ENCODE results near the gene KRTAP12-3. TPM values are rescaled to one million over a fixed set of nuclear protein-coding genes. Genes with fewer than 3 reads are reported as not detected.
A peak's percentile ranks its signal among the peaks of the same experiment; 100 is the strongest.
"Not testable (repeated sequence)": the region's sequence is repeated elsewhere in the genome, so short reads cannot be mapped to it uniquely, and the experiment has no call there.

The KRTAP12-3 gene
- total RNA-seq, 6 donors from 2014 or later, result not detected

- ATAC-seq (ENCODE audit: low FRiP score in 2 of 2) (no peak), DNase-seq (no peak)
- Histone ChIP-seq H3K27ac (peak overlapping the region in 1 of 4 donors; percentile 27), H3K9me3 (peaks cover 0 to 6% (median 0%) of the 10 kb centered on the region in 4 donors), H3K27me3 (peaks cover 0 to 5% (median 0%) of the 10 kb centered on the region in 4 donors), H3K4me1 (no peaks in the 10 kb centered on the region), H3K4me3 (no peak overlapping the region), H3K36me3 (no peaks in the 10 kb centered on the region)
- 77 to 82% methylated on average over 5 of the region's 5 CpGs for WGBS, 2 donors
- TF ChIP-seq POLR2AphosphoS5 (IDR thresholded peaks at IDR 0.05) (no peak), EP300 (IDR thresholded peaks at IDR 0.05) (no peak), CTCF (IDR thresholded peaks at IDR 0.05) (no peak), POLR2A (IDR thresholded peaks at IDR 0.05) (no peak)
Measured at GRCh38 chr21:44658541-44658910, 794 bp downstream of the KRTAP12-3 start.

DNA sequence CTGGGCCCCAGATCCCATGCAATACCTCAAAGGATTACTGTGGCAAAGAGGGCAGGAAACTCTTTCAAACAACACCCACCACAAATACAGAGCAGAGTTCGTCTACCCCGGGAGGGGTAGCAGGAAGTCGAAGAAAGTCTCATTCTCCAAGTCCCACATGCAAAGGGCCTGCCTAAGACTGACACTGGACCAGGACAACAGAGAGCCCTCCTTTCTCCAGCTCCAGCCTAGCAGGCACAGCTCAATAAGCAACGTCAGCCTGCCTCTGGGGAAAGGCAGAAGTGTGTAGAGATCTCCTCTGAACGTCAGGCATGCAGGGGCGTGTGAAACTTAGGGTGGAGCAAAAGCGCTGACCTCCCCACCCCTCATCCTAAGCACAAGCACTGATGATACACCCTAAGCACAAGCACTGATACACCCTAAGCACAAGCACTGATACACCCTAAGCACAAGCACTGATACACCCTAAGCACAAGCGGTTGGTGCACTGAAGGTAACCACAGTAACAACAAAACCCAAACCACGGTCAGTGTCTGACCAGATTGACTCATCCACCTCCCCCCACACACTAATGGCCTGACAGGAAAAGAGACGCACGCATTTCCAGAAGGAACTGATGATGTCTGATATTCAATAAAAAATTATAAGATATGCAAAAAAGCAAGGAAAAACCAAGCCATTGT lies 1.3 kb downstream of the KRTAP12-3 start:
- WGBS, 2 donors, result 45 to 59% methylated on average over 10 of the region's 11 CpGs
- DNase-seq, result no peak
- H3K27me3 ChIP-seq, result peaks cover 0 to 5% (median 0%) of the 10 kb centered on the region in 4 donors
- peaks cover 0 to 6% (median 0%) of the 10 kb centered on the region in 4 donors for H3K9me3 ChIP-seq
- peak overlapping the region in 1 of 4 donors; percentile 27 for H3K27ac ChIP-seq
- H3K36me3 ChIP-seq, result no peaks in the 10 kb centered on the region
- ATAC-seq (ENCODE audit: low FRiP score in 2 of 2), result peak in 1 of 2 donors; percentile 21
- no peaks in the 10 kb centered on the region for H3K4me1 ChIP-seq
- H3K4me3 ChIP-seq, result no peak overlapping the region
- TF ChIP-seq EP300 (IDR thresholded peaks at IDR 0.05) (no peak), POLR2A (IDR thresholded peaks at IDR 0.05) (no peak), POLR2AphosphoS5 (IDR thresholded peaks at IDR 0.05) (no peak), CTCF (IDR thresholded peaks at IDR 0.05) (no peak)

DNA sequence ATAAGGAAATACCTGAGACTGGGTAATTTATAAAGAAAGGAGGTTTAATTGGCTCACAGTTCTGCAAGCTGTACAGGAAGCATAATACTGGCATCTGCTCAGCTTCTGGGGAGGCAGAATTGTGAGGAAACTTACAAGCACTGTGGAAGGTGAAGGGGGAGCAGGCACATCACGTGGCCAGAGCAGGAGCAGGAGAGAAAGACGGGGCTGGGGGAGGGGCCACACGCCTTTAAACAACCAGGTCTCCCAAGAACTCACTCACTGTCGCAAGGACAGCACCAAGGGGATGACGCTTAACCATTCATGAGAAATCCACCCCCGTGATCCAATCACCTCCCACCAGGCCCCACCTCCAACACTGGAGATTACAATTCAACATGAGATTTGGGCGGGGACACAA lies 3.8 kb downstream of the KRTAP12-3 start:
- 62 to 64% methylated on average over 7 of the region's 7 CpGs for WGBS, 2 donors
- not testable (repeated sequence) for ATAC-seq (ENCODE audit: low FRiP score in 2 of 2); H3K36me3 ChIP-seq; H3K4me3 ChIP-seq; H3K27me3 ChIP-seq; H3K27ac ChIP-seq; DNase-seq; H3K4me1 ChIP-seq; H3K9me3 ChIP-seq

GRCh38 chr21:44664691-44665090 lies 7.0 kb downstream of the KRTAP12-3 start:
- H3K4me3 ChIP-seq, result no peak overlapping the region
- no peaks in the 10 kb centered on the region for H3K4me1 ChIP-seq
- no peaks in the 10 kb centered on the region for H3K27me3 ChIP-seq
- no peak overlapping the region for H3K27ac ChIP-seq
- ATAC-seq (ENCODE audit: low FRiP score in 2 of 2) (no peak), DNase-seq (no peak)
- 69 to 90% methylated on average over 5 of the region's 5 CpGs for WGBS, 2 donors
- TF ChIP-seq POLR2A (IDR thresholded peaks at IDR 0.05) (no peak), EP300 (IDR thresholded peaks at IDR 0.05) (no peak), POLR2AphosphoS5 (IDR thresholded peaks at IDR 0.05) (no peak), CTCF (IDR thresholded peaks at IDR 0.05) (no peak)
- no peaks in the 10 kb centered on the region for H3K9me3 ChIP-seq
- H3K36me3 ChIP-seq, result no peaks in the 10 kb centered on the region

- no peak for DNase-seq
- H3K36me3 ChIP-seq, result no peaks in the 10 kb centered on the region
- no peaks in the 10 kb centered on the region for H3K4me1 ChIP-seq
- no peak within 1 kb of the TSS for H3K4me3 ChIP-seq
- WGBS, 2 donors, result 50 to 71% methylated on average over 7 to 16 of the region's 19 CpGs
- TF ChIP-seq CTCF (IDR thresholded peaks at IDR 0.05) (no peak), POLR2AphosphoS5 (IDR thresholded peaks at IDR 0.05) (no peak), POLR2A (IDR thresholded peaks at IDR 0.05) (no peak), EP300 (IDR thresholded peaks at IDR 0.05) (no peak)
- no peaks in the 10 kb centered on the region for H3K27me3 ChIP-seq
- H3K27ac ChIP-seq, result no peak within 1 kb of the TSS
- peaks cover 0 to 12% (median 0%) of the 10 kb centered on the region in 4 donors for H3K9me3 ChIP-seq
- peak in 1 of 2 donors; percentile 41 for ATAC-seq (ENCODE audit: low FRiP score in 2 of 2)
Measured at GRCh38 chr21:44666401-44667320, 8.9 kb downstream of the KRTAP12-3 start, which contains the start of gene KRTAP12-2. KRTAP12-2 (minus strand) TSS chr21:44666927; CDS start chr21:44666886, 41 bp downstream.

Measured in upper lobe of left lung (tissue), 6 donors.